Stimulated activated CD4-positive, alpha-beta T cell treated with anti-CD3 and anti-CD28 coated beads, Interleukin-4, amount 100 ng/mL, for 4 hours (primary cell): ENCODE results near the gene DTNA.
"Not testable (repeated sequence)": the region's sequence is repeated elsewhere in the genome, so short reads cannot be mapped to it uniquely, and the experiment has no call there.

ENCODE experiments used
- DNase-seq, 2 experiments: peaks; one replicate each; pipeline ENCODE4 v3.0.0-alpha.2; 2020

The DTNA gene

GRCh38 chr18:34726286-34727004, 16.3 kb downstream of the DTNA start:
- DNase-seq = no peak

- DNase-seq = no peak
Measured at GRCh38 chr18:34729264-34729663, 19.2 kb downstream of the DTNA start.

- DNase-seq = no peak
Measured at GRCh38 chr18:34729740-34730355, 19.8 kb downstream of the DTNA start.

GRCh38 chr18:34730774-34731173, 20.7 kb downstream of the DTNA start:
- no peak for DNase-seq

GRCh38 chr18:34734056-34734455, 24.0 kb downstream of the DTNA start:
- DNase-seq = no peak

GRCh38 chr18:34734526-34734925, 24.4 kb downstream of the DTNA start:
- not testable (repeated sequence) for DNase-seq

GRCh38 chr18:34738175-34738894, 28.2 kb downstream of the DTNA start:
- DNase-seq = no peak

GRCh38 chr18:34740101-34740500, 30.0 kb downstream of the DTNA start:
- DNase-seq = no peak

- DNase-seq = no peak
Measured at GRCh38 chr18:34740724-34741123, 30.6 kb downstream of the DTNA start.

GRCh38 chr18:34741401-34741800, 31.3 kb downstream of the DTNA start:
- DNase-seq = no peak

GRCh38 chr18:34742891-34743341, 32.8 kb downstream of the DTNA start:
- no peak for DNase-seq

GRCh38 chr18:34744569-34744968, 34.5 kb downstream of the DTNA start:
- no peak for DNase-seq

GRCh38 chr18:34746614-34747013, 36.5 kb downstream of the DTNA start:
- no peak for DNase-seq

GRCh38 chr18:34749721-34750120, 39.6 kb downstream of the DTNA start:
- no peak for DNase-seq

- DNase-seq = no peak
Measured at GRCh38 chr18:34752056-34752455, 42.0 kb downstream of the DTNA start.

- DNase-seq = no peak
Measured at GRCh38 chr18:34754300-34754699, 44.2 kb downstream of the DTNA start.

- no peak for DNase-seq
Measured at GRCh38 chr18:34757666-34758065, 47.6 kb downstream of the DTNA start.

- DNase-seq = no peak
Measured at GRCh38 chr18:34758378-34758948, 48.4 kb downstream of the DTNA start.

- DNase-seq = no peak
Measured at GRCh38 chr18:34760444-34760843, 50.3 kb downstream of the DTNA start.

- no peak for DNase-seq
Measured at GRCh38 chr18:34764451-34764850, 54.4 kb downstream of the DTNA start.

- DNase-seq = no peak
Measured at GRCh38 chr18:34767601-34768027, 57.5 kb downstream of the DTNA start.

- no peak for DNase-seq
Measured at GRCh38 chr18:34771958-34772357, 61.9 kb downstream of the DTNA start.

- DNase-seq = no peak
Measured at GRCh38 chr18:34772887-34773286, 62.8 kb downstream of the DTNA start.

- DNase-seq = no peak
Measured at GRCh38 chr18:34773378-34773777, 63.3 kb downstream of the DTNA start.
